ENCODE measurements around the gene POLK. TPM values are rescaled to one million over a fixed set of nuclear protein-coding genes. Genes with fewer than 3 reads are reported as not detected.

The POLK gene
- total and polyA plus RNA-seq, 2 of the 8 experiments (the other 6 are each of a cell fraction or from before 2014, with no cell fraction given): 2.0 to 9.0 TPM

- no peak overlapping the region for H3K23ac ChIP-seq (ENCODE audit: insufficient read length)
- H3K27ac ChIP-seq (ENCODE audit: low read depth, low read length): no peak overlapping the region
- H3K23me2 ChIP-seq (ENCODE audit: low read depth, low read length): 0 out of 2 replicates have a peak, but pooled peaks cover 2% of the 10 kb centered on the region
- ChIA-PET POLR2A (ENCODE audit: partially characterized antibody) (no interaction called here), CTCF (ENCODE audit: partially characterized antibody) (interaction anchor here (0.6 kb wide), 2 partner anchors 14 to 23 kb away, joined by 3 read pairs; no protein-coding TSS in a partner anchor)
- no peaks in the 10 kb centered on the region for H3K4me1 ChIP-seq (replicated peaks in 1 of 4; ENCODE audit: control insufficient read depth in 3 of 4, insufficient read depth in 4 of 4, low read length in 3 of 4)
- no peak overlapping the region for H2BK120ac ChIP-seq (replicated peaks; ENCODE audit: low read depth, low read length)
- no peak overlapping the region for H4K91ac ChIP-seq (replicated peaks; ENCODE audit: insufficient read length, low read length)
- H2AK5ac ChIP-seq (ENCODE audit: low read depth, low read length): no peak overlapping the region
- no peak overlapping the region for H3K4me2 ChIP-seq (ENCODE audit: insufficient read depth in 1 of 2, low read depth in 2 of 2, low read length in 2 of 2)
- no peaks in the 10 kb centered on the region for H3K79me2 ChIP-seq (ENCODE audit: control insufficient read depth in 1 of 2, insufficient read depth in 2 of 2, low read length in 2 of 2)
- no peak overlapping the region for H4K8ac ChIP-seq (ENCODE audit: extremely low read depth, insufficient read depth, low read length)
- H3K9me3 ChIP-seq (ENCODE audit: insufficient read depth in 2 of 2, low read depth in 1 of 2, low read length in 1 of 2): no peaks in the 10 kb centered on the region
- H2BK12ac ChIP-seq (ENCODE audit: low read depth, low read length): no peak overlapping the region
- FAIRE-seq (no peak), DNase-seq (ENCODE audit: low read depth in 1 of 2, low spot score in 2 of 2) (no peak)
- no peak overlapping the region for H2BK5ac ChIP-seq (ENCODE audit: low read depth, low read length)
- no peaks in the 10 kb centered on the region for H4K20me1 ChIP-seq (replicated peaks in 1 of 2; ENCODE audit: control insufficient read depth in 1 of 2, insufficient read depth in 2 of 2, low read length in 2 of 2)
- H4K5ac ChIP-seq (ENCODE audit: insufficient read length, low read depth, low read length): no peak overlapping the region
- no peak overlapping the region for H2BK20ac ChIP-seq (ENCODE audit: low read length)
- H3K56ac ChIP-seq (replicated peaks; ENCODE audit: insufficient read length, low read depth, low read length): no peak overlapping the region
- H3K4ac ChIP-seq (replicated peaks; ENCODE audit: insufficient read length, low read depth, low read length): no peak overlapping the region
- no peak overlapping the region for H3K4me3 ChIP-seq (ENCODE audit: extremely low read depth in 1 of 4, insufficient read depth in 2 of 4, low read depth in 3 of 4, low read length in 4 of 4)
- no peaks in the 10 kb centered on the region for H3K79me1 ChIP-seq (ENCODE audit: low read depth, low read length)
- H3K36me3 ChIP-seq (ENCODE audit: control insufficient read depth in 2 of 4, insufficient read depth in 4 of 4, low read length in 3 of 4): no peaks in the 10 kb centered on the region; a peak in 1 of 8 replicates
- no peaks in the 10 kb centered on the region for H3K27me3 ChIP-seq (replicated peaks in 1 of 4; ENCODE audit: control insufficient read depth in 3 of 4, extremely low read depth in 1 of 4, insufficient read depth in 3 of 4, low read length in 3 of 4)
- no peak overlapping the region for H3K14ac ChIP-seq (ENCODE audit: insufficient read length)
- no peak overlapping the region for H2AFZ ChIP-seq (ENCODE audit: low read length)
- H3K9ac ChIP-seq (replicated peaks in 1 of 4; ENCODE audit: extremely low read depth in 1 of 4, low read depth in 3 of 4, low read length in 3 of 4): no peak overlapping the region
- H3K18ac ChIP-seq (ENCODE audit: extremely low read depth, low read length): no peak overlapping the region
- H2BK15ac ChIP-seq (ENCODE audit: low read length): no peak overlapping the region
- TF ChIP-seq, protein P1, sequence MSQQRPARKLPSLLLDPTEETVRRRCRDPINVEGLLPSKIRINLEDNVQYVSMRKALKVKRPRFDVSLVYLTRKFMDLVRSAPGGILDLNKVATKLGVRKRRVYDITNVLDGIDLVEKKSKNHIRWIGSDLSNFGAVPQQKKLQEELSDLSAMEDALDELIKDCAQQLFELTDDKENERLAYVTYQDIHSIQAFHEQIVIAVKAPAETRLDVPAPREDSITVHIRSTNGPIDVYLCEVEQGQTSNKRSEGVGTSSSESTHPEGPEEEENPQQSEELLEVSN (IDR thresholded peaks at IDR 0.05): no peak
- no peak for TF ChIP-seq JUN (IDR thresholded peaks at IDR 0.05; ENCODE audit: low read depth, low read length)
- TF ChIP-seq SIX5 (IDR thresholded peaks at IDR 0.05; ENCODE audit: low read depth, low read length): no peak
These were observed 88.8 kb downstream of the POLK start for GRCh38 chr5:75600535-75600934.
